SK-MEL-5 (cell line): ENCODE results near the gene GGPS1. TPM values are rescaled to one million over a fixed set of nuclear protein-coding genes. Genes with fewer than 3 reads are reported as not detected.
"Not testable (repeated sequence)": the region's sequence is repeated elsewhere in the genome, so short reads cannot be mapped to it uniquely, and the experiment has no call there.

Source experiments
- DNase-seq: peaks from one replicate; pipeline ENCODE4 v3.0.0-alpha.2; 2016; ENCODE audit warnings: low read depth, low spot score
- in situ Hi-C: cut with HindIII; loops from 2 replicates; pipeline ENCODE4 v1.10.0; 2016; ENCODE audit warnings: low sequenced_read_pairs, high pct_unique_total_duplicates, low pct_unique_long_range_greater_than_20kb
- total RNA-seq: library from RNA; depleted of rRNA; stranded (reverse); fragments of >200 nt; shearing (Covaris generic); gene quantifications from 2 replicates; pipeline ENCODE4 v1.2.3, GENCODE V29; 2014

GGPS1 gene
- total RNA-seq, 1 experiment from 2014 or later: 24.6 TPM

- in situ Hi-C loops: no loop called here
- DNase-seq: no peak
Measured at GRCh38 chr1:235326719-235327558, 1.4 kb upstream of the GGPS1 start.

DNA sequence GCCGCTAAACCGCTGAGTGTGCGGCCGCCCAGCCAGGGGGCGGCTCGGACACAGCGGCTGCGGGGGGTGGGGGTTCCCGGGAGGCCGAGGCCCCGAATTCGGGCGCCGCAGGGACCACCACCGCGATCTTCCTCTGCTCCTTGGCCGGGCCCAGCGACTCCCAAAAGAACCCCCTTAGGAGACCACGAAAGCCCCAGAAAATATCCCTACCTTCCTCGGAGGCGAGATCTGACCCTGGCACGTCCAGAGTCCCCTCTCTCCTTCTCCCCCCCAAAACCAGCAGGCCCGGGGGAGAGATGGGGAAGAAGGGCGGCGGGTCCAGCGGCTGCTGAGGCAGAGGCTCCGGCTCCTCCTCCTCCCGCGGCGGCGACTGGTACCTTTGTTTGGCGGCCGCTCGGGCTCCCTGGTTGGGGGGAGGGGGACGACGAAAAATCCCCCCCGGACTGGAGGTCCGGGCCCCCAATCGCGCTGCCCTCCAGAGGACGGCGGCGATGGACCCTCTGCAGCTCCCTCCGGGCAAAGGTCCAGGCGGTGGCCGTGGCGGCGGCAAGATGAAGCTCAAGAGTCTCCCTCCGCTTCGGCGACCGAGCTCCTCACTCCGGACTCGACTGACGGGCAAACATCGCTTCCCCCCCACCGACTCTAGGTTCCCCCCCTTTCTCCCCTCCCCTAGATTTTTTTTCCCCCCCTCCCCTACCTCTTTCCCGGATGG lies 655 bp upstream of the GGPS1 start, which contains the start of gene ARID4B:
Gene ARID4B (minus strand): TSS at position 621 of the 712 bp plus-strand sequence. CDS start 1,260 bp downstream, outside the sequence.
- DNase-seq: no peak
- in situ Hi-C loops: no loop called here

DNA sequence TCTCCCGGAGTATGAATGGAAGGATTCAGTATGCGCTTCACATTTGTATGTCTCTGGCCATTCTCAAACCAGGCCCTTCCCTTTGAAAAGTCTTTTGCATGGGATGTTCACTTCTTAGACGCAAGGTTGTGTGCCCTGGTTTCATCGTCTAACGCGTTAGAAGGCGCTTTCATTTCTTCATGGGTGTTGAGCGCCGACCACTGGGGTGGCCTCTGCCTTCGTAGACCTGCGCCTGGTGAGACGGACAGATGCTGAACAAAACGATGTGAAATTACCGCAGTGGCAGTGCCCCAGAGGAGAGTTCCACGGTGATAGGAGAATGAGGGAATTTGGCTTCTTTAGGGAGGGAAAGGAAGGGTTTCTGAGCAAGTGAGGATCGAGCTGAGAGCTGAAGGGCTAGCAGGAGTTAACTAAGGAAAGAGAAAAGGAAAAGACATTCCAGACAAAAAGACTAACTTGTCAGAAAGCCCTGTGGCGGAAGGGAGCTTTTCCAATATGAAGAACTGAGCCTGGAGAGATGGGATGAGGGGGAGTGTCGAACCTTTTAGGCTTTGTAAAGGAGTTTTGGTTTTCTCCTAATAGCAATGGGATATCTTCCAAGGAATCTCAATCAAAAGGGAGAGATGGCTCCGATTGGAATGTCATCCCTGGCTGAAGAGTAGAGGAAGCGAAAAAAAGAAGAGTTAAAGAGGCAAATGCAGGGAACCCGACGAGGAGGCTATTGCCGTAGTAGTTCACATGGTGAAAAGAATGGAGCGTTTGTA lies 951 bp downstream of the GGPS1 start:
- DNase-seq: no peak
- in situ Hi-C loops: no loop called here

- no peak for DNase-seq
- in situ Hi-C loops: no loop called here
Measured at GRCh38 chr1:235330918-235331285, 2.5 kb downstream of the GGPS1 start.

GRCh38 chr1:235331401-235331800 lies 3.0 kb downstream of the GGPS1 start:
- in situ Hi-C loops: no loop called here
- DNase-seq: no peak

GRCh38 chr1:235336903-235337302 lies 8.5 kb downstream of the GGPS1 start:
- in situ Hi-C loops: no loop called here
- DNase-seq: no peak

- no peak for DNase-seq
- in situ Hi-C loops: no loop called here
Measured at GRCh38 chr1:235339746-235340145, 11.4 kb downstream of the GGPS1 start.

DNA sequence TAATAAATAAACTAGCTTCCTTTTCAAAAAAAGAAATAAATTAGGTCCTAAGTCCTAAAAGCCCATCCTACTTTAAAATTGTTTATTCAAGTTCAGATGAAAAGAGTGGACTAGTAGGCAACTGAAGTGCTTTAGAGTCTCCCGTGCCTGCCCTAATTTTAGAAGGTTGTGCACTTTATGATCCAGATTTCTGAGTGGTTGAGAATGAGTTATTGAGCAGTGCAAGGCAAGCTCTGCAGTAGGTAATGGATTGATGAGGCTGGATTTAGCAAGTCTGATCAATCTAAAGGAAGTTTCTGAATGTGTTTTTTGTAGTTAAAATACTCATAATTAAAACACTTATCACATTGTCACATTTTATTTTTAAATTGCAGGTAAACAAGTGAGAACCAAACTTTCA lies 13.0 kb downstream of the GGPS1 start:
- DNase-seq: no peak

GRCh38 chr1:235342039-235342438 lies 13.7 kb downstream of the GGPS1 start:
- no peak for DNase-seq
- in situ Hi-C loops: no loop called here

More for the DNA sequence above, 13.0 kb downstream of the GGPS1 start:
- in situ Hi-C loops: no loop called here

GRCh38 chr1:235342471-235342870 lies 14.1 kb downstream of the GGPS1 start:
- in situ Hi-C loops: no loop called here
- DNase-seq: no peak

DNA sequence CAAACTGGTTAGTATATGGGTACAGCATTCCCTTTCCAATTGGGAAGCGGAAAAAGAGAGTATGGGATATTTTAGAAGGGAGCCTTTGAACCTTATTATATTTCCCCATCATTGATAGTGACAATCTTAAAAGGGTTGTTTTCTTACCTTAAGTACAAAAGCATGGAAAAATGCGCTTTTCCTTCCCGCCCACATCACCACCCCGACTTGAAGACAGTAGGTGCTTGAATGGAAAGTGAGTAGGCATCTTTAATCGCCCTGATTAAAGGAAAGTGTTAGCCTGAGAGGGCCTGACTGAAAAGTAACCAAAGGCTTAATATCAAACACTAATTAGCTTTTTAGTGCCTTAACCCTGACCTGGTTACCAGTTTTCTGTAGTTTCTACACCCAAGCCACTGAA lies 15.4 kb downstream of the GGPS1 start:
- in situ Hi-C loops: no loop called here

GRCh38 chr1:235351441-235351840 lies 23.1 kb downstream of the GGPS1 start:
- DNase-seq: peak; percentile 74
- in situ Hi-C loops: no loop called here

More for the DNA sequence above, 15.4 kb downstream of the GGPS1 start:
- DNase-seq: no peak

GRCh38 chr1:235351898-235352297 lies 23.5 kb downstream of the GGPS1 start:
- in situ Hi-C loops: no loop called here
- no peak for DNase-seq

- in situ Hi-C loops: no loop called here
- no peak for DNase-seq
Measured at GRCh38 chr1:235357485-235358373, 29.4 kb downstream of the GGPS1 start.

GRCh38 chr1:235358899-235359298 lies 30.5 kb downstream of the GGPS1 start:
- in situ Hi-C loops: no loop called here
- no peak for DNase-seq

DNA sequence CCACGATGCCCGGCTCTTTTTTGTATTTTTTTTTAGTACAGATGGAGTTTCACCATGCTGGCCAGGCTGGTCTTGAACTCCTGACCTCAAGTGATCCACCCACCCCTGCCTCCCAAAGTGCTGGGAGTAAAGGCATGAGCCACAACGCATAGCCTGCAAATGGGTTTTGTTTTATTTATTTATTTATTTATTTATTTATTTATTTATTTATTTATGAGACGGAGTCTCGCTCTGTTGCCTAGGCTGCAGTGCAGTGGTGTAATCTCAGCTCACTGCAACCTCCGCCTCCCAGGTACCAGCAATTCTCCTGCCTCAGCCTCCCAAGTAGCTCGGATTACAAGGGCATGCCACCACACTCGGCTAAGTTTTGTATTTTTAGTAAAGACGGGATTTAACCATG lies 35.8 kb downstream of the GGPS1 start:
- DNase-seq, in situ Hi-C loops: not testable (repeated sequence)

DNA sequence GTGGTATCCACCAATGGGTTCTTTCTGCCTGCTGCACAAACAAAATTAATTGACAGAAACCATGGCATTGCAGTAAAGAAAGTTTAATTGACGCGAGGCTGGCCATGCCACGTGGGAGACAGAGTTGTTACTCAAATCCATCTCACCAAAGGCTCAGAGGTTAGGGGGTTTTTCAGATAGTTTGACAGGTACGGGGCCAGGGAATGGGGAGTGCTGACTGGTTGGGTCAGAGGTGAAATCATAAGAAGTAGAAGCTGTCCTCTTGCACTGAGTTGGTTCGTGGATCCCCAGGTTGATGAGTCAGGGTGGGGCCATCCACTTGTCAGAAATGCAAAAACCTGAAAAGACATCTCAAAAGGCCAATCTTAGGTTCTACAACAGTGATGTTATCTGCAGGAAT lies 37.9 kb downstream of the GGPS1 start:
- in situ Hi-C loops: no loop called here
- no peak for DNase-seq
